Measurements from ENCODE around the gene MME. TPM values are rescaled to one million over a fixed set of nuclear protein-coding genes. Genes with fewer than 3 reads are reported as not detected.

MME gene
- total RNA-seq, 1 donor from 2014 or later = 0.91 TPM

DNA sequence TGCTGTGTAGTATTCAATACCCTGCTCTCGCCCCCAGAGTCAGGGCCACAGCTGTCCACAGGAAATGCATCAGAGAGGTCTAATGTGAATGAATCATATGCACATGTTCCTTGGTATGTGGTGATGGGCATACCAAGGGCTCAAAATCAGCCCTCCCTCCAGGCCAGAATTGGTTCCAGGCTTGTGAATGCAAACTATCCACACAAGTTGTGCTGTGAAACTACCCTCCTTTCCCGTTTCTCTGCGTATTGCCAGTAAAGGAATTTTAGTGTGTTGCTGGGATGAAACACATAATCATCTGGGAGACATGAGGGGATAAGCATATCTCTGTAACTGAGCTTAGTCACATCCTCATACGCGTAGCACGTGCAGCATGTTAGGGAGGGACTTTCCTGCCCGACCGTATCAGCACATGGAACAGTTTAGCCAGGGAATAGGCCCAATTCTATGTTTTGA lies 9.2 kb upstream of the MME start:
- no peak for DNase-seq (ENCODE audit: low read depth, low spot score)
- no peaks in the 10 kb centered on the region for H3K36me3 Mint-ChIP-seq (ENCODE audit: low read depth)
- H3K4me3 Mint-ChIP-seq = no peak overlapping the region
- no peaks in the 10 kb centered on the region for H3K4me1 Mint-ChIP-seq
- H3K9me3 Mint-ChIP-seq = peaks cover 3% of the 10 kb centered on the region
- no peak overlapping the region for H3K27ac Mint-ChIP-seq (ENCODE audit: unreplicated experiment)
- H3K27me3 Mint-ChIP-seq (ENCODE audit: low read depth) = peaks cover 3% of the 10 kb centered on the region
- no peak for TF ChIP-seq CTCF (conservative IDR thresholded peaks at IDR 0.05)

DNA sequence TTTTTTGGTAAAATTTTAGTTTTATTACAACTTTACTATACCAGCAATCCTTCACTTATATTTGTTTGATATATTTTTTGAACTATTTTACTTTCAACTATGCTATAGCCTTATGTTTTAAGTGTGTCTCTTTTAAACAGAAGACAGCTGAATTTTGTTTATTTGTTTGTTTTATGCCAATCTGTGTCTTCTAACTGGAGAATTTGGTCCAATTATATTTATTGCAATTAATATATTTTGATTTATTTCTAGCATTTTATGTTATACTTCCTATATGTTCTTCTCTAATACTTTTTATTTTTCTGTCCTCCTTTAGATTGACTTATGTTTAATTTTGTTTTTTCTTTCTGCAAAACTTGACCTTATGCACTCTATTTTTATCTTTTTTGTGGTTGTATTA lies 4.9 kb upstream of the MME start:
- DNase-seq (ENCODE audit: low read depth, low spot score) = no peak
- no peak overlapping the region for H3K27ac Mint-ChIP-seq (ENCODE audit: unreplicated experiment)
- H3K36me3 Mint-ChIP-seq (ENCODE audit: low read depth) = no peaks in the 10 kb centered on the region
- H3K4me3 Mint-ChIP-seq = no peak overlapping the region
- peaks cover 7% of the 10 kb centered on the region for H3K4me1 Mint-ChIP-seq
- H3K27me3 Mint-ChIP-seq (ENCODE audit: low read depth) = peaks cover 42% of the 10 kb centered on the region
- no peak for TF ChIP-seq CTCF (conservative IDR thresholded peaks at IDR 0.05)
- peaks cover 3% of the 10 kb centered on the region for H3K9me3 Mint-ChIP-seq

GRCh38 chr3:155076888-155077287 lies 3.2 kb upstream of the MME start:
- no peak for DNase-seq (ENCODE audit: low read depth, low spot score)
- Mint-ChIP-seq H3K4me3 (no peak overlapping the region), H3K27me3 (ENCODE audit: low read depth) (peaks cover 59% of the 10 kb centered on the region), H3K4me1 (peaks cover 12% of the 10 kb centered on the region), H3K9me3 (peaks cover 3% of the 10 kb centered on the region), H3K27ac (ENCODE audit: unreplicated experiment) (no peak overlapping the region), H3K36me3 (ENCODE audit: low read depth) (no peaks in the 10 kb centered on the region)
- TF ChIP-seq CTCF (conservative IDR thresholded peaks at IDR 0.05) = no peak

DNA sequence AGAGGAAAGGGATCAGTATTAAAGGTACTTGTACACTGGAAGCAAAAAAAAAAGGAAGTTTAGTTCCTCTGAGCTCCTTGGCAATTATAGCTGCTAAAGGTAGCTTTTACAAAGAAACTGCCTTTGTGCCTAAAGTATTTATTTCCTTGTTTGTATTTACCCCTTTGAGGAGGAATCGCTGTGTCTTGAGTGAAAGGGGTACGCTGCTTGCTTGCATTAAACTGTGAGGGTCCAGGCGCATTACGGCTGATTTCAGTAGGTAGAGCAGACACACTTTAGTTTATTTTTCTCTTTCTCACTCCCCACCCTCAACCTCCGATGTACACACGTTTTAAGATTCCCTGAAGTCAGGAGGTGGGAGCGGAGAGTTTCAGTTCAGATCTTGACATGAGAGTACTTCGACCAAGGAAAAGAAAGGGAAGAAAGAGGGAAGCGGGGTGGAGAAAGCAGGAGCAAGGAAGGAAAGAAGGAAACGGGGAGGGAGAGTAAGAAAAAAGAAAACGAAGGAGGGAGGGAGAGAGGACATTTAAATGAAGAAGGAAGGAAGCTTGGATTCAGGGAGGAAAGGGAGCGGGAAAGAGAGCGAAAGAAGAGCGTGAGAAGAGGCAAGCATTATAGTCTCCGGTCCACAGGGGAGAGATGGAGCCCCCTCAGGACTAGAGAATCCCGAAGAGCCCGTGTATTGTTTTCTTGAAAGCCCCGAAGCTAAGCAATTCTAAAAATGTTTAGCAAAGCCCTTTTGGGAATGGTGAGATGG lies 1.2 kb upstream of the MME start:
- H3K4me3 Mint-ChIP-seq = peak overlapping the region; percentile 87
- peaks cover 3% of the 10 kb centered on the region for H3K9me3 Mint-ChIP-seq
- peak; percentile 35 for TF ChIP-seq CTCF (conservative IDR thresholded peaks at IDR 0.05)
- H3K36me3 Mint-ChIP-seq (ENCODE audit: low read depth) = no peaks in the 10 kb centered on the region
- H3K27ac Mint-ChIP-seq (ENCODE audit: unreplicated experiment) = no peak overlapping the region
- peaks cover 12% of the 10 kb centered on the region for H3K4me1 Mint-ChIP-seq
- no peak for DNase-seq (ENCODE audit: low read depth, low spot score)
- peaks cover 76% of the 10 kb centered on the region for H3K27me3 Mint-ChIP-seq (ENCODE audit: low read depth)

GRCh38 chr3:155079468-155079745 lies 712 bp upstream of the MME start:
- peaks cover 12% of the 10 kb centered on the region for H3K4me1 Mint-ChIP-seq
- H3K4me3 Mint-ChIP-seq = peak overlapping the region; percentile 87
- no peaks in the 10 kb centered on the region for H3K36me3 Mint-ChIP-seq (ENCODE audit: low read depth)
- H3K27me3 Mint-ChIP-seq (ENCODE audit: low read depth) = peaks cover 76% of the 10 kb centered on the region
- no peak overlapping the region for H3K27ac Mint-ChIP-seq (ENCODE audit: unreplicated experiment)
- peak; percentile 22 for TF ChIP-seq CTCF (conservative IDR thresholded peaks at IDR 0.05)
- no peak for DNase-seq (ENCODE audit: low read depth, low spot score)
- H3K9me3 Mint-ChIP-seq = peaks cover 3% of the 10 kb centered on the region
